ENCODE results near the gene ARHGEF28.

The ARHGEF28 gene

DNA sequence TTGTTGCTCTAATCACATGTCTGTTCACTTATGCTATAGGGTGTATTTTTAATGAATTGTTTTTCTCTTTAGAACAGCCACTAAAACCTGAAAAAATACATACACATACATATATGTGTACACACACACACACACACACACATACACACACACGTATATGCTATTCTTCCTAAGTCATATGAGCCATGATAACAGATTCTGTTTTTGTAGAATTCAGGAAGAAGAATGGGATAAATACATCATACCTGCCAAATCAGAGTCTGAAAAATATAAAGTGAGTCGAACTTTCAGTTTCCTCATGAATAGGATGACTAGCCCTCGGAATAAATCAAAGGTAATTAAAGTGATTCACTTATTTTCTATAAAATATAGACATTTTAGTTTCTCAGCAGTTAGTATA is 231.4 kb downstream of the ARHGEF28 start:
- no peak for DNase-seq (ENCODE audit: low read depth)

GRCh38 chr5:73858054-73858453 is 232.1 kb downstream of the ARHGEF28 start:
- DNase-seq (ENCODE audit: low read depth): no peak

DNA sequence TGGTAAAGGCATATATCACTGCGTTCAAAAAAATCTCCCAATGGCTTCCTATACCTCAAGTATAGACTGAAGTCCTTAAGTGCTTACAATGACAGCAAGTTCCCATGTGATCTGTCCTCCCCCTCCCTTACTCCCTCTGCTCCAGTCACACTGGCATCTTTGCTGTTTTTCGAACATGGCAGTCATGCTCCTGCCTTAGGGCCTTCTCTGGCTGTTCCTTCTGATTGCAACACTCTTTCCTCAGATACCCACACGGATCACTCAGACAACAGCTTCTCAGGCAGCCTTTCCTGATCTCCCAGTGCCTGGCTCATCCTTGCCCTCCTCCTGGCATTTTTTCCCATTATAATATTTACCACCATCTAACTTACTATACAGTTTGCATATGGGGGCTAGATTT is 232.8 kb downstream of the ARHGEF28 start:
- no peak for DNase-seq (ENCODE audit: low read depth)

DNA sequence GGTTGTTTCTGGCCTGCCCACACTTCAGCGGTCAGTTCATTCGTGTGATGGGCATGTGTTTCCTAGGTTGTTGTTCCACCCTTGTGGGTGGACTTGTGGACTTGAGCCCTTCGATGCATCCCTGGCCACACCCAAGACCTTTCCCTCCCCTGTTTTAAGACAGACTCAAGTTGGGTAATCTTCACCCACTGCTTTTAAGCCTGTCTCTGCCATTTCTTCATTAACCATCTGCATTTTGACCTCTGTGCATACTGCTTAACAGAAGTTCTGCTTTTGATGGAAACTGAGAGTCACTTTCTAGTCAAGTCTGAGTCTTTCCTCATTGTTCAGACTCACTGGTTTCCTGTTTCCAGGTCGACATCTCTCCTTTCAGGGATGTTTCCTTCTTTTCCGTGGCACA is 233.7 kb downstream of the ARHGEF28 start:
- DNase-seq (ENCODE audit: low read depth): no peak

DNA sequence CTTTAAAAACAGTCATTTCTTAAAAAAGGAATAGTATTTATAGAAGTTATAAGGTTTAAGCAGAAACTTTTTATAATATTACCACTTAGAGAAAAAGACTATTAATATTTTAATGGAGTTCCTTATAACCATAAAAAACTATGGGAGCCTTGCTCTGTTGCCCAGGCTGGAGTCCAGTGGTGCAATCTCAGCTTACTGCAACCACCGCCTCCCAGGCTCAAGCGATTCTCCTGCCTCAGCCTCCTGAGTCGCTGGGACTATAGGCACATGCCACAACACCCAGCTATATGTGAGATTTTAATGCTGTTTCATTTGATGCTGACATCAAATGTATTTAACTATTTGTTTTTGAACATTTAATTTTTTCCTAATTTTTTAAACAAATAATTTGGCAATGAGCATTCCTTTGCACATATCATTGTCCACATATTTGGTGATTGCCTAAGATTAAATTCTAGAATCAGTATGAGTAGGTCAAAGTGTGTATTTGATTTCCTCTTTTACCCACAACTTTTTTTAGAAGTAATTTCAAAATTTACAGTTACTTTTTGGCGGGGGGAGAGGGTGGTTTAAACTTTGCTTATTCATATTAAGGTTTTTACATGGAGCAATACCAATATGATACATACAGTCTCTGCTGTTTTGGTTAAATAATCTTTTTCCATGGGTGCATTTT is 235.5 kb downstream of the ARHGEF28 start:
- DNase-seq (ENCODE audit: low read depth): no peak

DNA sequence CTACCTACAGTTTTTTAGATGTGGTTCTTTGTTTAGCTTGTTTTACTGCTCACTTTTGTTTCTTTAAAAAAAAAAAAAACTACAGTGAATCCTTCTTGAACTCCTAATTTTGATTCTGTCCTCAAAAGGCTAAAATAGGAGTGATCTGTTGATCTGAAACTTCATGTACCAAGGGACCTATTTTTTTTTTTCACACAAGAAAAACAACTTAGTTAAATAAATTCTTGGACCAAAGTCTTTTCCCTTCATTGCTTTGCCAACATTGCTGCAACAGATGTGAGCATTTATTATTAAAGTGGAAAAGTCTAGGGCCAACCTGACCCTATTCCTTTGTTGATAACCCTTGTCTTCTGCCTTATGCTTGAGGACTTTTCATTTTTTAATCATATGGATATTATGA is 236.8 kb downstream of the ARHGEF28 start:
- no peak for DNase-seq (ENCODE audit: low read depth)

DNA sequence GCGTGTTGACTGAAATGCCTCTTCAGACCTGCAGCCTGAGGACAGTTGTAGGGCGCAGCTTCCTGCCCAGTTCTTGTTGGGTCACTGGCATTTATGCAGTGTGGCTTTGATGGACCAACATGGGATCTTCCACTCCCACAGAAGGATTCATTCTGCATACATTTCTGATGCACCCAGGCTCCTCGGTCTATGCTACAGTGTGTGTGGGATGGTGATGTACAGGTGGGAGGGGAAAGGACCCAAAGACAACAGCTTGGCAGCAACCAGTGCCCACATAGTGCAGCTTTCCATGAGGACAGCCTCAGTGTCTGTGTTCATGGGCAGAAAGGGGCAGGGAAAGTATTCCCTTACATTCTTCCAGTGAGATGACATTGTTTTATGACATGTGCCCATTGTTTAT is 237.9 kb downstream of the ARHGEF28 start:
- DNase-seq (ENCODE audit: low read depth): no peak

- DNase-seq (ENCODE audit: low read depth): no peak
These were observed 239.3 kb downstream of the ARHGEF28 start for GRCh38 chr5:73865315-73865714.

GRCh38 chr5:73867345-73868335 is 241.6 kb downstream of the ARHGEF28 start:
- DNase-seq (ENCODE audit: low read depth): no peak

- DNase-seq (ENCODE audit: low read depth): no peak
These were observed 257.6 kb downstream of the ARHGEF28 start for GRCh38 chr5:73883646-73884045.

- DNase-seq (ENCODE audit: low read depth): no peak
These were observed 261.7 kb downstream of the ARHGEF28 start for GRCh38 chr5:73887688-73888087.

GRCh38 chr5:73890569-73890968 is 264.6 kb downstream of the ARHGEF28 start:
- no peak for DNase-seq (ENCODE audit: low read depth)

DNA sequence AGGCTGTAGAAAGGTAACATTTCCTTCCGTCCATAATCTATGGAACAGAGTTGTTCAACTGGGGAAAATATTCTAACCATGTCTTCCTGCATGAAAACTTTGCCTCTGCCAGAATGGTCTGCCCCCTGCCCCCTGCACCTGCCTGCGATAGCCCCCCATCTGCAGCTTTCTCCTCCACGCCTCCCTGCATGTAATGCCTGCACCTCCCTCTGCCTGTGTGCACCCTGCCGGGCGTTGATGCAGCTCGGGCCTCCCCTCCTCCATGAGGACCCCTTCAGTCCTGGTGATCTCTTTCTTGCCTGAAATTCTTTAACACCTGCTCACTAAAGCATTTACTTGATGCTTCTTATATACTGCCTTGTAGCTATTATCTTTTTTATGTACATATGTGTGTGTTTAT is 266.2 kb downstream of the ARHGEF28 start:
- DNase-seq (ENCODE audit: low read depth): no peak

GRCh38 chr5:73892806-73893205 is 266.8 kb downstream of the ARHGEF28 start:
- DNase-seq (ENCODE audit: low read depth): peak; percentile 90

GRCh38 chr5:73893813-73894212 is 267.8 kb downstream of the ARHGEF28 start:
- DNase-seq (ENCODE audit: low read depth): no peak

- no peak for DNase-seq (ENCODE audit: low read depth)
These were observed 268.9 kb downstream of the ARHGEF28 start for GRCh38 chr5:73894860-73895259.

- no peak for DNase-seq (ENCODE audit: low read depth)
These were observed 269.5 kb downstream of the ARHGEF28 start for GRCh38 chr5:73895471-73895870.

DNA sequence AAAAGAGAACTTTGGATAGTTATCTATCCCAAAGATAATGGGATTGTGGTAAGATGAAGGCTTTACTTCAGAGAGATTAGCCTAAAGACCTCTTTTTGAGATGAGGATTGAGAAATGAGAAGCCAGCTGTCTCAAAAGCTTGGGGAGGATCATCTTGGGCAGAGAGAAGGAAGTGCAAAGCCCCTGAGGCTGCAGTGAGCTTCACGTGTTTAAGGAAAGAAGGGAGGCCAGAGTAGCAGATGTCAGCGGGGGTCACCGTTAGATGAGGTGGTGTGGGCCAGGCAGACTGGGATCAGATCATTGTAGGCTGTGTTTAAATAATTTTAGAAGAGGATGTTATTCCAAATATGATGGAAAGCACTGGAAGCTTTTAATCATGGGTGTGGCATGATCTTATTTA is 270.1 kb downstream of the ARHGEF28 start:
- DNase-seq (ENCODE audit: low read depth): no peak

GRCh38 chr5:73896668-73897067 is 270.7 kb downstream of the ARHGEF28 start:
- no peak for DNase-seq (ENCODE audit: low read depth)

- DNase-seq (ENCODE audit: low read depth): no peak
These were observed 271.9 kb downstream of the ARHGEF28 start for GRCh38 chr5:73897893-73898292.

- DNase-seq (ENCODE audit: low read depth): no peak
These were observed 273.1 kb downstream of the ARHGEF28 start for GRCh38 chr5:73899055-73899454.

- no peak for DNase-seq (ENCODE audit: low read depth)
These were observed 273.9 kb downstream of the ARHGEF28 start for GRCh38 chr5:73899916-73900315.

GRCh38 chr5:73900566-73900965 is 274.6 kb downstream of the ARHGEF28 start:
- DNase-seq (ENCODE audit: low read depth): no peak
